ENCODE results near the gene ZSCAN20.

Gene ZSCAN20

DNA sequence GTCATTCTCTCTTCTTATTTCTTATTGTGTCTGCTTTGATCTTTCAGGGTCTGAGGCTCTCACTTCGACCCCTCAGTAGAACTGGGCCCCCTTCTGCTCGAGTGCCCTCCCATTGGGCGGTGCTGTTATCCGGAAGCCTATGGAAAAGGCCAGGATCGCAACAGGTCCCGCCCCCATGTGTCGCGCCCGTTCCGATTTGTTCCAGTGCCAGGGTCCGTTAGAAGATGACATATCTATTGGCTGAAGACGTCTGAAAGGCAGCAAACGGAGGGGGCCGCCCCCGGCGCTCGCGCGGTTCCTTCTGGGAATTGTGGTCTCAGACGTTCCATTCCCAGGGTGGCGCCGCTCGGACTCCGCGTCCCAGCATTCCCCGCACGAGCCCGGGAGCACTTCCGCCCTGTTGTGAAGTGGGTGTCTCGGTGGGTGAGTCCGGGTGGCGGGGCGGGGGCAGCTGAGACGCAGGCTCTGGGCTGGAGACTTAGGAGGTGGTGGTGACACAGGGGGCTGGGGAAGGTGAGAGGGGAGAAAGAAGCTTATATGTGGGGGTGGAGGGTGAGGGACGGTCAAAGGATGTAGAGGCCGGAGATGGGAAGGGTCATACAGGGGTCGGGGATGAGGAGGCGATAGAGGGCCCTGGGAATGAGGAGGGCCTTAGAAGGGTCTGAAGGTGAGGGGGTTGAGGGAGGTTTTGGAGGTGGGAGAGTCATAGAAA is at the start of gene ZSCAN20:
Gene ZSCAN20 (plus strand): TSS at position 377 of the 712 bp plus-strand sequence. CDS start 6,644 bp downstream, outside the sequence.
- in situ Hi-C loops (cut with HindIII; ENCODE audit: low sequenced_read_pairs): loop anchor here (25.0 kb wide), 1 partner anchor 185 kb away; no protein-coding TSS in a partner anchor

DNA sequence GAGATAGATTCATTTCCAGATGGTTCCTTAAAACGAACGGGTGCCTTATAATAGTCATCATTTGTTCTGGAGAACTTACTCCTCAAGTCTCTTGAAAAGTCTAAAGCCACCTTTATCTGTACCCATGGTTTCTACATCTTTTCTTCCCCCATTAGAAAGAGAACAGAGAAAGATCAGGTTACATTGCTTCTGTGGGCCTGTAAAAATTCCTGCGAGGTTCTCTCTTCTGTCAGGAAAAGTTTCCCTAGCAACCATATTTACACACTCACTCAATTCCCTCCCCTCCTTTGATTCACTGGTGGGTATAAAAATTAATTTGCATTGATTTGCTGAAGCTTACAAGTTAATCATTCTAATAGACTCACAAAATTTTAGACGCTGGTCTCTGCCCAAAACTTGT is 48.2 kb upstream of the ZSCAN20 start:
- in situ Hi-C loops (cut with HindIII; ENCODE audit: low sequenced_read_pairs): no loop called here

DNA sequence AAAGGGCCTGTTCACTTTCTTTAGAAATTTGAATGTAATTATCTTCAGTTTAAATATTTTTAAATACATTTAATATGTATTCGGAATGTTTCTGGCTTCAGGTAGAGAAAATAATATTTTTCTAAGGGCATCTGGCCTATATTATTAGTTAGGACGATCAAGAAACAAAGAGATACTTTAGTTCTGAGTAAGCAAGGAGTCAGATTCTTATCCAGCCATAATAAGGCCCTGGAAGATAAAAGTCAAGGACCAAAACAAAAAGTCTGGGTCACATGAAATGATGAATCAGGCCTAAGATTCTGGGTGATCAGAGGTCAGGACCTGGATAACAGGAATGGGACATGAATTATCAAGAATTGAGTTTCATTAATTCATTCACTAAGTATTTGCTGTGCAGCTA is 47.8 kb upstream of the ZSCAN20 start:
- in situ Hi-C loops (cut with HindIII; ENCODE audit: low sequenced_read_pairs): loop anchor here (5.0 kb wide), 1 partner anchor 42 kb away; no protein-coding TSS in a partner anchor

DNA sequence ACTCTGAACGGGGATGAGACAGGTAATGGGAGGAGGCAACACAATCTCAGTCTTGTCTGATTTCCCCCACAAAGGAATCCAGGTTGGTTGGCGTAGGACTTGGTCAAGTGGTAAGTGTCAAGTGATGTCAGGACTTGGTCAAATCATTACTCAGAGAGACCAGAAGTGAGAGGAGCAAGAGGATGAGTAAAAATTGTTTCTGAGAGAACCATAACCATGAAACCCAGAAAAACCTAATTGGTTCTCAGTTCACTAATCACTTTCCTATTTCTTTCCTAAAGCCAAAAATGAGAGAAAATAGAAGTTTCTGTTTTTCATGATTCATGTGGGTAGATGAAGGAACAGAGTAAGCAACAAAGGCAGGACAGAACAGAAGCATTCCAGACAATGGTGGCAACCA is 46.5 kb upstream of the ZSCAN20 start:
- in situ Hi-C loops (cut with HindIII; ENCODE audit: low sequenced_read_pairs): loop anchor here (5.0 kb wide), 1 partner anchor 44 kb away; no protein-coding TSS in a partner anchor

DNA sequence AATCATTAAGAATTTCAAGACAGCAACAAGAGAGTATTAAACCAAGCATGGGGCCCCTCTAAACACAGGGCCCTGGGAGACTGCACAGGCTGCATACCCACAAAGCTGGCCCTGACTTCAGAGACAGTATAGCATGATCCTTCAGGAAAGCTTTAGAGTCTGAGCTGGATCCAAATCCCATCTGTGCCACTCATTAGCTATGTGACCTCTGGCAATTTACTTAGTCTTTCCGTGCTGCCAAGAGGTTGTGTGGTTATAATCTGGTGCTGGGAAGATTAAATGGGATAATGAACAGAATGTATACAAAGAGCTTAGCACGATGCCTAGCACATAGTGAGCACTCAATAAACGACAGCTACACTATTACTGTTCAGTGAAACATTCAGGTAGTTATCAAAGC is 45.5 kb upstream of the ZSCAN20 start:
- in situ Hi-C loops (cut with HindIII; ENCODE audit: low sequenced_read_pairs): loop anchor here (5.0 kb wide), 1 partner anchor 45 kb away; no protein-coding TSS in a partner anchor

DNA sequence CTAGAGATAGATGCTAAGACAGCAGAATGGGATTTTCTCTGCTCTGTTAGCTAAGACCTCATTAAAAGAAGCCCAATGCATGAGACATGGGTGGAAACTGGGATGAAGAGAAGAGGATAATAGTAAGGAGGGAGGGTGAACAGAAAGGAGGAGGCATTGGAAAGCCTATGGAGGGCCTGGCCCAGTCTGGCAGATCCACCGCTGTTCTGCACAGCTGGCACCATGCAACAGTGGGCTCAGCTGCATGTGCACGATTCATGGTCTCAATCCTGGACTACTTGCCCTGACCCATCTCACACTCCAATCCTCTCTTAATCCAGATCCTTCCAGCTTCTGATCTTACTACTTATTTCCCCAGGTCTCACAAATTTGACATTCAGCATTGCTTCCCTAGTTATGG is 43.8 kb upstream of the ZSCAN20 start:
- in situ Hi-C loops (cut with HindIII; ENCODE audit: low sequenced_read_pairs): loop anchor here (5.0 kb wide), 1 partner anchor 46 kb away; no protein-coding TSS in a partner anchor

DNA sequence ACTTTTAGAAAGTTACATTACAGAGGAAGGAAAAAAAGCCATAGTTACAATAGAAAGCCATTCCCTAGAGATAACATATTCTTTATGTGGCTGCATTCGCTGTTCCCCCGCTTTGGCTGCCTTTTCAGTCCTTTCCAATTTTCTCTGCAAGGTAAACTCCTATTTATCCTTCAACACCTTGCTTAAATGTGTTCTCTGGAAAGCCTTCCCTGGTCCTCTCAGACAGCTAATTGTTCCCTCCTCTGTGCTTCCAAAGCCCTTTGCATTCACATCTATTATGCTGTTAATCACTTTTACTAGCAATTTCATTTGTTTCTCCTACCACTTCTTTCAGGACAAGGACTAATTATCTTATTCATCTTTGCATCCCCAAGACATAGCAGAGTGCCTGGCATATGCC is 43.1 kb upstream of the ZSCAN20 start:
- in situ Hi-C loops (cut with HindIII; ENCODE audit: low sequenced_read_pairs): loop anchor here (5.0 kb wide), 1 partner anchor 47 kb away; no protein-coding TSS in a partner anchor

DNA sequence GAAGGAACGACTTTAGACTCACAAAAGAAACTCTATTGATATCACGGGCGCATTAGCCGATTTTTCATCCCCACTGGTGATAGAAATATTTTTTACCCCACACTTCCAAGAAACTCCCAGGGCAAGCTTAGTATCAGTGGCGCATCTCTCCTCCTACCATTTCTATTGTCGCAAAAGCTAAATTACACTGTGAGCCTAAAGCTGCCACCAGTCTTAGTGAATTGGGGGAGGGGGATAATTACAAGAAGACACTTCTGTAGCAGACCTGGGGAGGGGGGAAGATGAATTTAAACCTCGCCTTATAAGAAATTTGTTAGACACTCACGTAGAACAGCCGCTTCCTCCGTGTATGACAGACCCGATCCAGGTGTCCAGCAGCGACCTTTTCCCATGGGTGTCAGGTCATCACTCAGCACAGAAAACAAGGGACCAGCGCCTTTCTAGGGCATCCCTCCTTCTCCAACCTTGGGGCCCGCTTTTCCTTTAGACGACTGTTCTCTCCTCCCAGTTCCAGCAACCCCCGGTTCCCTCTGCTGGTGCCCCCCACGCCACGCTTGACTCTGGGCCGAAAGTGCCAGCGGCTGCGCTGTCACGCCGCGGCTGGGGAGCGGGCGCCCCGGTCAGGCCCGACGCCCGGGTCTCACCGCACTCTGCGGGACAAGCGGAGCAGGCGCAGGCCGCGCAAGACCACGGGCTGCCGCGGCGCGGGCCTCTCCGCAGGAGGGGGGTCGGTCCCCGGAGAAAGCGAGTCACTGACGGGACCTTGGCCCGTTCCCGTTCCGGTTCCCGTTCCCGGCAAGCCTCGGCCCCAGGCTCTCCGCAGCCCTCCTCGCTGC is 42.4 kb upstream of the ZSCAN20 start:
- in situ Hi-C loops (cut with HindIII; ENCODE audit: low sequenced_read_pairs): loop anchor here (5.0 kb wide), 1 partner anchor 48 kb away; no protein-coding TSS in a partner anchor

DNA sequence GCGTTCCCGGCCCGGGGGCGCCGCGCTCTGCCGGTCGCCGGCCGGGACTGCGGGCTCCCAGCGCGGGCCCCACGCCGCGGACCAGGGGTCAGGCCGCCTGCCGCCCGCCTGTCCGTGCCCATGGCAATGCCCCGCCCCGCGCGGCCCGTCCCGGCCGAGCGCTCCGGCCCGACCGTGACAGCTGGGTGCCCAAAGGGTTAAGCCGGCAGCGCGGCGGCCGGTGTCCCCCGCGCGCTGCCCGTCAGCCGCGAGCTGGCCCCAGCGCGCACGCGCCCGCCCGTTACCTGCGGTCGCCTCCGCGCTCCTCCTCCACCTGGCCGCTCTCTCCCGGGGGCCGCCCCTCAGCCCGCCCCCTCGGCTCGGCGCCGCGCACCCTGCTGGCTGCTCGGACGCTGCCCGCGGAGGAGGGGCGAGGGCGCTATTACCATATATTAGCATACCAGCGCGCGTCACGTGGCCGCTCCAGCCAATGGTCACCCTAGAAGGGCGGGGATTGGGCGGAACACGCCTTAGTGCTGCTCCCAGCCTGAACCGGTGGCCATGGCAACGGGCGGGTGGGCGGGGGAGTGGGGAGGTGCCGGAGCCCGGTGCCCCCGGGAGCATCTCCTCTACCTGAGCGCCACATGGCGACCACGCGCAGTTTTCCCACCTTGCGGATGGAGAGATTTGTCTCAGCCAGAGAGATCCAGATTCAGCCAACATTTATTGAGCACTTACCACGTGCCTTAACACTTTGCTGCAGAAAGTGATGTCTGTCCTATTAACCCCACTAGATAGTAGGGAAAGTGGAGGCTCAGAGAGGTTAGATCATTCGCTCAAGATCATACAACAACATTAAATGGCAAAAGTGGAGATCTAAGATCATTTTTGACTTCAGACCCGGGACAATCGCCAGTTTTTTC is 41.5 kb upstream of the ZSCAN20 start, which contains the start of gene PHC2:
Gene PHC2 (minus strand): TSS at position 404 of the 902 bp plus-strand sequence. CDS start 55,556 bp downstream, outside the sequence.
- in situ Hi-C loops (cut with HindIII; ENCODE audit: low sequenced_read_pairs): no loop called here

DNA sequence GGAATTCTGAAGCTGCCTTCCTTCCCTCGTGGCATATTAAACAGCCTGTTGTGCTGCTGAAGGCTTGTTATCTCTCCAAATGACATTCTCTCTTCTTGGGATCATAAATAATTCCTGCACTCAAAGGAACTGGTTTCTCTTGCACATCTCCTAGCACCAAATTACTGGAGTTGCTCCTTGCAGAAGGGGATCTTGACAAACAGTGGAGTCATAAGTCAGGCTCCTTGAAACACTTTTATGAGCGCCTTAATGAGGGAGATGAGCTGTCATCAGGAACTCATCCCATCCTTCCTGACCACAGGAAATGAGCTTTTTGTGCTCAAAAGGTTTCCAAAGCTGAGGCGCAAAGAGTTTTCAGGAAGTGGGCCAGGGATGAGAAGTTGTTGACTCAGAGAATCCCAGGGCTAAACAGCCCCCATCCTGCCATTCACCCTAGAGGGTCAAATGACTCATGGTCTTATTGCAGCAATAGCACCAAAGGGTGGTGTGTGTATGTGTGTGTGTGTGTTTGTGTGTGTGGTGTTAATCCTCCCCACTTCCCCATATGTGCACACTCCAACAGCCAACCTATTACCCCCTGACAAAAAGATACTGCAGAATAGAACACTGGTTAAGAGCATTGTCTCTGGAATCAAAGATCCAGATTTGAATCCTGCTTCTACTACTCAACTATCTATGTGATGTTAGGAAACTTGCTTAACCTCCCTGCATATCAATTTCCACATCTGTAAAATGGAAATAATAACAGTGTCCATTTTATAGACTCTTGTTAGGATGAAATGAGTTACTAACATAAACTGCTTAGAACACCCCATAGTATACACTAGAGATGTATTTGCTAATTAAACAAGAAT is 38.7 kb upstream of the ZSCAN20 start:
- in situ Hi-C loops (cut with HindIII; ENCODE audit: low sequenced_read_pairs): no loop called here

DNA sequence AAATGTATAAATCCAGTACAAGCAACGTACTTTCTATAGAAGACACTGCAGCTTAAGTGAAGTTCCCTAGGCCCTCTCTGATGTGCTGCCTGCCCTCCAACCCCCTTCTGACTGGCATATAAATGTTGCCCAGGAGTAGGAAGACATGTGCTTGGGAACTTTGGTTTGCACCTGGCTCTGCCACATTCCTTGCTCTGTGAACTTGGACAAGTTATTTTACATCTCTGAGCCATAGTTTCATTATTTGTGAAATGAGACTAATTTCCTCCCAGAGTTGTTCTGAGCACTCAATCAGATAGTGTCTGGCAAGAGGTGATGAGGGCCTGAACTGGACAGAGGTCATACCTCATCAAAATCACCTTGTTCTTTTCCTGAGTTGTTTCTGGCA is 38.1 kb upstream of the ZSCAN20 start:
- in situ Hi-C loops (cut with HindIII; ENCODE audit: low sequenced_read_pairs): no loop called here

DNA sequence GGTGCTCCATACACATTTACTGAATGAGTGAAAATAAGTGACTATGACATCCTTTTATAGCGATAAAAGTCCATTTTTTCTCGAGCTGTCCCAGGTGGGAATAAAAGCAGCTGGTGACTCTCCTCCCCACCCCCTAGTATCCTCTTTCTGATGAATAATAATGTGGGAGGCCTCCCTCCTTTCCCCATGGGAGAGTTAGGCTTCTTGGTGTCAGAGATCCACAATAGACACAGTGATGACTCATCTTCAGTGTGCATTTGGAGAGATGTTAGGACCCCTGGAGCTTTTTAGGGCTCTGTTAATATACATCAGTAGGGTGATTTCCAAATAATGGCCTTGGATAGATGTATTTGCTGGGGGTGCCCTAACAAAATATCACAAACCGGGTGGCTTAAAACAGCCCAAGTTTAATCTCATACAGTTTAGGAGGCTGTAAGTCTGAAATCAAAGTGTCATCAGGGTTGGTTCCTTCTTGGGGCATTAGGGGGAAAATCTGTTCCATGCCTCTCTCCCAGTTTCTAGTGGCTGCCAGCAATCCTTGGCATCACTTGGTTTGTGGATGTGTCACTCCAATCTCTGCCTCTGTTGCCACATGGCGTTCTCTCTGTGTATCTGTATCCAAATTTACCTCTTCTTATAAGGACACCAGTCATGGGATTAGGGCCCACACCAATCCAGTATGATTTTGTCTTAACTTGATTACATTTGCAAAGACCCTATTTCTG is 37.2 kb upstream of the ZSCAN20 start:
- in situ Hi-C loops (cut with HindIII; ENCODE audit: low sequenced_read_pairs): no loop called here

DNA sequence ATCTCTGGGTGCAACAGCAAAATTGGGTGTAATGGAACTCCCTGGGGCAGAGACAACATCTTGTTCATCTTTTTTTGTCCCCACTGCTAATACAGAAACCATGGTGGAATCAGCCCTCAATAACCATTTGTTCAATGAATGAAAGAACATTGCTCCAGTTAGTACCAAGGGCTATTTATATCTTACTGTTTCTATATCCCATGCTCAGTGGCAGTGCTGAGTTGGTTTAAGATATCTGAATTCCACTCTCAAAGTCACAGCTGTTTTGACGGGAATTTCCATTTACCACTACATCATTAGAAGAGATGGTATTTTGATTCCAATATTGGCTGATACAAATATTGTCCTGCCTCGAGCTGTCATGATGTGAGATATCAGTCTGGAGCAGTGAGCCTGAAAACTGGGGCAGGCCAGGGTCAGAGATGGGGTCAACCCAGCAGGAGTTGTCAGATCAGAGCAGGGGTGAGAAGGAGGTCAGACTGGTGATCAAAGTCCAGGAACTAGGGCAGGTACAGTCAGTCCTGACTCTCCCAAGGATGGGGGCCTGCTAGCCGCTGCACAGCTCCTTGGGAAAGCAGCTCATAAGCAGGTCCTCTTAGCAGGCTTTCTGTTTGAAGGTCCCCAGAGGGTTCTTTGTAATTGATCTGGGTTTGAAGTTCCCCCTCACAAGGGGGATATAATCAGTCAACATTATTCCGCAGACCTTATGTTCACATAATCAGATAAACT is 35.7 kb upstream of the ZSCAN20 start:
- in situ Hi-C loops (cut with HindIII; ENCODE audit: low sequenced_read_pairs): no loop called here

DNA sequence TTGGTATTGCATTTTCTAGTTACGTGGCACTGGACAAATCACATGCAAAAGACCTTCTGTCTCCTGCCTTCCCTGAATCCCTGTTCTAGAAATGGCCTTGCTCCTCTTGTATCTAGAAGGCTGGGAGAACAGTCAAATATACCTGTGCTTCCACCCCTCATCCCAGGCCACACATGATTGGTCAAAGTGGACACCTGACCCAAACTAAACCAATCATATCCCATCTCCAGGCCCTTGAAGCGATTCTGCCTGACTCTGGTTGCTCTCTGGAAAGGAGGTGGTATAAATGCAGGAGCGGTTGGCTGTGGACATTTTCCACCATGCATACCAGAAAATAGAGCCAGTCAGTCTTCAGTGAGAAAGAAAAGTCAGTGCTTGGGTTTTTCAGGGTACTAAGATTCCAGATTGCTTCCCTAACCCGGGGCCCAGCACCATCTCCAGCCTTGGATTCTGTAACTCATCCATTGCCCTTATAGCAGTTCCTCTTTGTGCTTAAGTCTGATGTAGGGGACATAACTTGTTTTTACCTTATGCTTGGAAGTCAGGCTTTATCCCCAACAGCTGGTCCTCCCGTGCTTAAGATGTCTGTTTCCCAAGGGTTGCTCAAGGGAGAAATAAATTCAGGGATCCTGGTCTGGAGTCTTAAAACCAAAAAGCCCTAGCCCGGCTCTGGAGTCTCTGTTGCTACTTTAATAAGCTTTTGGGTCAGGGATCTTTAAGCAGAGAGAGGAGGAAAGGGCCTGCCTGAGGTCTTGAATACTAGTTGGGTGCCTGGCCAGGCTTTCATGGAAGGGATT is 33.9 kb upstream of the ZSCAN20 start:
- in situ Hi-C loops (cut with HindIII; ENCODE audit: low sequenced_read_pairs): no loop called here

DNA sequence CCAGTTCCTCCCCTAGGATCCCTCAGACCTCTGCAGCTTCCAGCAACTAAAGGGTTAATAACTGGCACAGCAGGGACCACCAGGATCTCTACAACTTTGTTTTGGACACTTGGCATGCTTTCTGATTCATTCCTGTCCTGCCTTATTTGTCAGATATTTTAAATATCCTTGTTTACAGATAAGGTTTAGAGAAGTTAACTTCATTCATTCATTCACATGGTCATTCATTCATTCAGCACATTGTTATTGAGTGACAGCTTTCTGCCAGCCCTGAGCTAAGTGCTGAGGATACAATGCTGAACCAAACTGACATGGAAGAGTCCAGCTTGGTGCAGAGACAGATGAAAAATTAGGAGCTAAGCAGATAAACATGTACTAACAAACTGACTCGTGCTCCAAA is 32.8 kb upstream of the ZSCAN20 start:
- in situ Hi-C loops (cut with HindIII; ENCODE audit: low sequenced_read_pairs): no loop called here

DNA sequence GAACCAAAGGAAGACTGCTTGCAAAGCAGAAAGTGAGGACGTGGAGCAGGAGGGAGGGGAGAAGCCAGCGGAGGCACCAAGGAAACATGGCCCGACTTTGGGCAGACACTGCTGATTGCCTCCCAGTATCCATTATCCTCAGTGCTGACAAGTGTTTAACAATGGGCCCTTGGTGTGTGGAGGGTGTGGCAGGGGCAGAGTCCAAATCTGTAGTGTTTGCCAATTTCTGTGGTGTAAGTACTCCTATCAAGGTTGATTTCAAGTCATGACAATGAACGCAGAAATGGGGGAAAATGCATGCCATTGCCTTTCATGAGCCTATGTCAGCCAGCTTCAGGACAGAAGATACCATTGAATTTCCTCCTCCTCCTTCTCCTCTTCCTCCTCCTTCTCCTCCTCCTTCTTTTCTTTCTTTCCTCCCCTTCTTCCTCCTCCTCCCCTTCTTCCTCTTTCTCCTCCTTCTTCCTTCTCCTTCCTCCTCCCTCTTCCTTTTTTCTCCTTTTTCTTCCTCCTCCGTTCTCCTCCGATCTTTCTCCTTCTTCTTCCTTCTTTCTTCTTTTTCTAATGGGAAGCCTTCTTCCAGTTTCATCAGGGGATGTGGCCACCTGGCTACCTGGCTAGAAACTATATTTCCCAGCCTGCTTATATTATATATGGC is 31.2 kb upstream of the ZSCAN20 start:
- in situ Hi-C loops (cut with HindIII; ENCODE audit: low sequenced_read_pairs): no loop called here

DNA sequence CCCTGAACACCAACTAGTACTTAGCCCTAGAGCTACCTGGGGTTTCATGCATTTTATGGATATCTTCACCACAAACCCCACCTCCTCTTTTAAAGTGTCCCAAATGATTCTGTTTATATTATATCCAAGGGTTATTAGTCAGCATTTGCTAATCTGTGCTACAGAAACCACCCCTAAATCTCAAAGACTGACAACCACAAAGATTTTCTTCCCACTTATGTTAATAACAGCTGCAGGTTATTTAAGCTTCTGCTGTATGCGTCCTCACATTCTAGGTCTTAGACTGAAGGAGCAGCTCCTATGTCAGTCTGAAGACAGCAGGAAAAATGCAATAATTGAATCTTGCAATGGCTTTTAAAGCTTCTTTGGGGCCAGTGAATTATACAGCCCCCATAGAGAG is 30.3 kb upstream of the ZSCAN20 start:
- in situ Hi-C loops (cut with HindIII; ENCODE audit: low sequenced_read_pairs): no loop called here
